GM21423 (cell line): ENCODE results near the gene OR7G1.

Source experiments
- ATAC-seq: cut with Tn5 transposase; IDR thresholded peaks from one replicate; pipeline ENCODE4 v1.9.1; 2021; ENCODE audit warnings: mild to moderate bottlenecking, moderate library complexity; ENCODE audit not compliant: unreplicated experiment

OR7G1 gene, protein sequence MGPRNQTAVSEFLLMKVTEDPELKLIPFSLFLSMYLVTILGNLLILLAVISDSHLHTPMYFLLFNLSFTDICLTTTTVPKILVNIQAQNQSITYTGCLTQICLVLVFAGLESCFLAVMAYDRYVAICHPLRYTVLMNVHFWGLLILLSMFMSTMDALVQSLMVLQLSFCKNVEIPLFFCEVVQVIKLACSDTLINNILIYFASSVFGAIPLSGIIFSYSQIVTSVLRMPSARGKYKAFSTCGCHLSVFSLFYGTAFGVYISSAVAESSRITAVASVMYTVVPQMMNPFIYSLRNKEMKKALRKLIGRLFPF

DNA sequence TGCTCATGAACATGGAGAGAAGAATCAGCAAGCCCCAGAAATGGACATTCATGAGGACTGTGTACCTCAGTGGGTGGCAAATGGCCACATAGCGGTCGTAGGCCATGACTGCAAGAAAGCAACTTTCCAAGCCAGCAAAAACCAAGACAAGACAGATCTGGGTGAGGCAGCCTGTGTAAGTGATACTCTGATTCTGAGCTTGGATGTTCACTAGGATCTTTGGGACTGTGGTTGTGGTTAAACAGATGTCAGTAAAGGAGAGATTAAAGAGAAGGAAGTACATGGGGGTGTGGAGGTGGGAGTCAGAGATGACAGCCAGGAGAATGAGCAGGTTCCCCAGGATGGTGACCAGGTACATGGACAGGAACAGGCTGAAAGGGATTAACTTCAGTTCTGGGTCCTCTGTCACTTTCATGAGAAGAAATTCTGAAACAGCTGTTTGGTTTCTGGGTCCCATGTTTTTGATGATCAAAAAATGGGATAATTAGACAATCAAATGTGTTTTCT lies at the start of gene OR7G1:
Gene OR7G1, minus strand, starts transcription at position 457 of the 507 bp plus-strand sequence. Its CDS starts 0 bp downstream, at position 457.
- no peak for ATAC-seq

GRCh38 chr19:9165261-9165660 lies 49.7 kb upstream of the OR7G1 start:
- no peak for ATAC-seq

DNA sequence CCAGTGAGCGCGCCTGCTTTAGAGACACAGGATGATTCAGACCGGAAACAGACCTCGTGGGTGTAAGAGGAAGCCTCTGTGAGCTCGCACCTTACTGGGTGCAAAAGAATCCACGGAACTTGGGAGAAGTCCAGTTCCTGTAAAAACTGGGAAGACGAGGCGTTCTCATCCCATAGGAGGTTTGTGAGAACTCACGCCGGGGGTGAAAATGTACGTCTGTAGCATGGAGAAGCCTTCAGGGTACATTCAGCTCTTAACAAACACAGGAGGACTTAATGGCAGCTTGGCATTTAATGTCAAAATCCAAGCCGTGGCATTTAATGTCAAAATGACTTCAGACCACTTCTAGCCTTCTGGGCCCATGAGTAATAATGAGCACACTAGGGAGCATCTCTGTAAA lies 45.9 kb upstream of the OR7G1 start:
- no peak for ATAC-seq

DNA sequence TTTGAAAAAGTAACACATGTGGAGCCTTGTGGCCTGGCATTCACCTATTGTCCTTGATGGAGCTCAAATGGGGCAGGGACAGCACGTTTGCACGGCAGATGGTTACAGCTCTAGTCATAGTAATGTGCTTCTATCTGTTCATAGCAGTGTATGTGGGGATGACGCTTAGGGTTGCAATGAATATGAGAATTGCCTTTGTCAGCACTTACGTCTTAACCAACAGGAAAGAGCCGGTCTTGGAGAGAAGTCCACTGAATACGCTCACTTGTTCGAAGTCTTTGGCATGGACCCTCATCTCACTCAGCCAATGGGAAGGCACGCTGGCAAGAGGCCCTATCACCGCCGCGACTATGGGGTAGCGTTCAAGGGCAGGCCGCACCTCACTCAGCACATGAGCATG lies 44.3 kb upstream of the OR7G1 start:
- ATAC-seq, result no peak

DNA sequence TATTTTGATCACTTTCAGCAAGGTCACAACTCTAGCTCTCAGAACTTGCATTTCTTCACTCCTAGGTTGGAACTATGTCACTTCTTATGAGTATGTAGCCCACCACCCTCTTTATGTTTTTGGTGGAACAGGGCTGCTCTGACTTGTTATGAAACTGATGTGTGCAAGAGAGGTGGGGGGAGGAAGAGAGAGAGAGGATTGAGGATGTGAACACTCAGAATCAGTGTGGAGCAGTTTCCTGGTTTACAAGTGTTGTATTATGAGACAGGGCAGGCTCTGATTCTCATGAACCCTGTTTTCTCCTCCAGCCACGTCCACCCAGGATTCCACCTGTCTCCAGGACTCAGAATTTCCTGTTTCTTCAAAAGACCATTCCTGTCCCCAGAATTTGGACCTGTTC lies 40.7 kb upstream of the OR7G1 start:
- no peak for ATAC-seq

GRCh38 chr19:9155591-9155990 lies 40.0 kb upstream of the OR7G1 start:
- ATAC-seq, result no peak

DNA sequence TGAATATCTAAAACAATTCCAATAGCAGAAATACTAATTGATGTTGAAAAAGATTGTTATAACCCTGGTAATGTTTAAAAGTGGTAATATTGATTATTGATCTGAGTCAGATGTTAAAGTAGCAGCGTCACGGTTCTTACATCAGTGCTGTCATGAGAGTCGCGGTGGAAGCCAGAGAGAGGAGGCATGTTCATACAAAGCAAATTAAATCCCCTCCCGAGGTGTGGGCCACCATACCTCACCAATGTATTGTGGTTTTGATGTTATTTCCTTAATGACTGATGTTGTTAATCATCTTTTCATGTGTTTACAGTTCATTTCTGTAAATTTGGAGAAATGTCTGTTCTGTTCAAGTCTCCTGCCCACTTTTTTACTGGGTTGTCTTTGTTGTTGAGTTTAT lies 35.8 kb upstream of the OR7G1 start:
- no peak for ATAC-seq

DNA sequence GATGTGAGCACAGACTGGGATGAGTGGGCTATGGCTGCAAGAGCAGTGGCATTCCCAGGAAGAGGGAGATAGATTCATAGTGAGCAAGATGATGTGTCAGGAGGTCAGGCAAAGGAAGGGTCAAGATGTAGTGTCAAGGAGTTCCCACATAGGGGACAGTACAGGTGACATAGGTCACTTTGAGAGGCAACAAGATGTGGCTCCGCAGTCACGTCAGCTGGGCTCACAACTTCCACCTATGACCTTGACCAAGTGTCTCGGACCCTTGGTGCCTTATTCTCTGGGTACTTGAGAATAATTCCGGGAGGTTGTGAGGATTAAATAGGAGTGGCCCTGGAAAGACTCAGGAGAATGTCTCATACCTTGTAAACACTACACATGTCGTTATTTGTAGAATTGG lies 35.1 kb upstream of the OR7G1 start:
- ATAC-seq, result no peak

GRCh38 chr19:9149997-9150396 lies 34.4 kb upstream of the OR7G1 start:
- no peak for ATAC-seq

- no peak for ATAC-seq
Observed at GRCh38 chr19:9148697-9149096, 33.1 kb upstream of the OR7G1 start.

DNA sequence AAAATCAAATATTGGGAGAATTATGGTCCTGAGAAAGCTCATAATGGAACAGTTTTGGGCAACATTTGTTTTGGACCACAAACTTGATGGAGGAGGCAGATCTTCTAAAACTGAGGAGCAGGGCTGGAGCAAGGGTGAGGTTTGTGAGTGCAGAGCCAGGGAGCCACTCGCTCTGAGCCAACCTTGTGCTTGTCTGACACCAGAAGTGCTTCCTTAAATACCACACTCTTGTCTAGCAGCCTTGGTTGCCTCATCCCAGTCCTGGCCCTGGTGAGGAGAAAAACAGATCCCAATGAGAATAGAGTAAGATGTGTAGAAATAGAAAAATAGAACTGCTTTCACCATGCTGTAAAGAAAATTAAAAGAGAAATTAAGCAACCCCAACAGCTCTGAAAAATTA lies 31.3 kb upstream of the OR7G1 start:
- ATAC-seq, result no peak

DNA sequence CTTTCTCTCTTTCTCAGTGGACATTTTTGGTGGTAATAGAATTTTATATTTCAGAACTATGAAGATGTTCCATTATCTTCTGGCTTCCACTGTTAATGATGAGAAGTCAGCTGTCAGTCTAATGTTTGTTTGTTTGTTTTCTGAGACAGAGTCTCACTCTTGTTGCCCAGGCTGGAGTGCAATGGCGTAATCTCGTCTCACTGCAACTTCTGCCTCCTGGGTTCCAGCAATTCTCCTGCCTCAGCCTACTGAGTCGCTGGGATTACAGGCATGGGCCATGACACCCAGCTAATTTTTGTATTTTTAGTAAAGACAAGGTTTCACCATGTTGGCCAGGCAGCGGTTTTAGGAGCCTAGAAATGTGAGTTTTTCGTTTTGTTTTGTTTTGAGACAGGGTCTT lies 29.4 kb upstream of the OR7G1 start:
- no peak for ATAC-seq

GRCh38 chr19:9140159-9140874 lies 24.8 kb upstream of the OR7G1 start, which contains the start of gene ZNF317:
TSS of gene ZNF317 (plus strand) at chr19:9140397. CDS start at chr19:9156017, 15,620 bp downstream.
- peak; percentile 96 for ATAC-seq

DNA sequence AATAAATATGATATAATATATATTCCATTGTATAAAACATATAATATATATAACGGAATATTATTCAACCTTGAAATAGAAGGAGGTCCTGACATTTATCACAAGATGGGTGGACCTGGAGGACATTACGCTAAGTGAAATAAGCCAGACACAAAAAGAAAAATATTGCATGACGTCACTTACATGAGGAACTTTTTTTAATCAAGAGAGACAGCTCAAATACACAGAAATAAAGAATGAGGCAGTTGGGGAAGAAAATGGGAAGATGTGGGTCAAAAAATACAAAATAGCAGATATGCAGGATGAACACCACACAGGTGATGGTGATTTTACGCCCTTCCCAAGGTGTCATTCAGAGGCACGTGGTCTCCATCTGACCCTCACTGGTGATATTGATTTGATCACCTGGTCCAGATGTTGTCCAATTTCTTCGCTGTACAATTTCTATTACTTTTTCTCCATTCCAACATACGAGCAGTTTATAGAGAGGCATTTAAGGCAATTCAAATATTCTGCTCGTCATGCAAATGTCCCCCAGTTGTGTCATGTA lies 24.1 kb upstream of the OR7G1 start:
- ATAC-seq, result peak; percentile 11

DNA sequence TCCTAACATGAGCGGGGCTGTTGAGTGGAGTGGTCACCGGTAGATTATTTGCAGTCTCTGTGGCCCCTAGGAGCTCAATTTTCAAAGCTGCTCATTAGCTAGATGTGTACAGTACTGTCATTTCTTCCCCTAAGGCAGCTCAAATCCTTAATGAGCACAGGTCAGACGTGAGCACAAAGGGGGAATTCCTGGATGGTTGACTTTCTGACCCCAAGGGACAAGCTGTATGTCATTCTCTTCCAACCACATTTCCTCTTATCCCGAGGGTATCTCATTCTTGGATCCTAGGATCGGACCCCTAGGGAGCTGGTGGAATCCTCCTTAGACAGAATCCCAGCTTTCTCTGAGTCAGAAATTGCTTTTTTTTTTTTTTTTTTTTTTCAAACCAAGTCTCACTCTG lies 16.9 kb upstream of the OR7G1 start:
- ATAC-seq, result no peak

DNA sequence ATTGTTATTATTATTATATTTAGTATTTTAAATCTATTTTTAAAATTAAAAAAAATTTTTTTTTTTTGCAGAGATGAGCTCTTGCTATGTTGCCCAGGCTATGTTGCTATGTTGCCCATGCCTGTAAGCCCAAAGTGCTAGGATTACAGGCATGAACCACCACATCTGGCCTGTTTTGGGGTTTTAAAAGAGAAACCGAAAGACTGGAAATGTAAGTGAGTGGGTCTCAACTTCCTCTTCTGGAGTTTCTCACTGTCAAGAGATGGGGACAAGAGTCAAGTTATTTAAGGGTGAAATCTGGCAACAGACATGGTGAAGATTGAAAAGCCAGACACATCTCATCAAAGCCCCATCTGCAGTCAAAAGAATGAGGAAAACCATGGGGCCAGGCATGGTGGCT lies 15.4 kb upstream of the OR7G1 start:
- ATAC-seq, result no peak

DNA sequence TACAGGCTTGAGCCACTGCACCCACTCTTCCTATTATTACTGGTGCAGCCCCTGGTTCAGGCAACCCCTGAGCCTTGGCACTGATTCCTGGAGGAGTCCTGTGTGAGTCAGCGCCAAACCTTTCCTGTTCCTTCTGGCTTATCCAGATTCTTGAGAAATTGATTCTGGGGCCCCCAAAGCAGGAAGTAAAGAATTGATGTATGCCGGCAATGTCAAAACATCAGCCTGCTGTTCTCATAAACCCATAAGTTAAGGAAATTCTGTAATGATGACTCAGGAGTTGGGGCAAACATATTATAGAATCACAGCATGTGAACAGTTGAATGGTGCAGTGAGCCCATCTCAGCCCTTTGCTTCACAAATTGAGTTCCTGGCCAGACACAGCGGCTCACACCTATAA lies 12.6 kb upstream of the OR7G1 start:
- no peak for ATAC-seq

DNA sequence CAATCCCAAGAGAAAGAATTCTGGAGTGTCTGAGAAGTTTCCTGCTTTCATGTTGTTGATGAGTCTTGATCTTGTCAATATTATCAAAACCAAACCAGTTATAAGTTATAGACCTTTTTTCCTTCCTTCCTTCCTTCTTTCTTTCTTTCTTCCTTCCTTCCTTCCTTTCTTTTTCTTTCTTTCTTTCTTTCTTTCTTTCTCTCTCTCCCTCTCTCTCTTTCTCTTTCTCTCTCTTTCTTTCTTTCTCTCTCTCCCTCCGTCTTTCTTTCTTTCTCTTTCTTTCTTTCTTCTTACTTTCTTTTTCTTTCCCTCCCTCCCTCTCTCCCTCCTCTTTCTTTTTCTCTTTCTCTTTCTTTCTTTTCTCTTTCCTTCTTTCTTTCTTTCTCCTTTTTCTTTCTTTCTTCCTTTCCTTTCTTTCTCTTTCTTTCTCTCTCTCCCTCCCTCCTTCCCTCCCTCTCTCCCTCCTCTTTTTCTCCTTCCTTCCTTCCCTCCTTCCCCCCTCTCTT lies 11.4 kb upstream of the OR7G1 start, which contains the start of gene OR7G3:
Gene OR7G3, minus strand, starts transcription at position 51 of the 506 bp plus-strand sequence. Its CDS starts 0 bp downstream, at position 51.
- ATAC-seq, result no peak

- no peak for ATAC-seq
Observed at GRCh38 chr19:9116547-9116946, 984 bp upstream of the OR7G1 start.

DNA sequence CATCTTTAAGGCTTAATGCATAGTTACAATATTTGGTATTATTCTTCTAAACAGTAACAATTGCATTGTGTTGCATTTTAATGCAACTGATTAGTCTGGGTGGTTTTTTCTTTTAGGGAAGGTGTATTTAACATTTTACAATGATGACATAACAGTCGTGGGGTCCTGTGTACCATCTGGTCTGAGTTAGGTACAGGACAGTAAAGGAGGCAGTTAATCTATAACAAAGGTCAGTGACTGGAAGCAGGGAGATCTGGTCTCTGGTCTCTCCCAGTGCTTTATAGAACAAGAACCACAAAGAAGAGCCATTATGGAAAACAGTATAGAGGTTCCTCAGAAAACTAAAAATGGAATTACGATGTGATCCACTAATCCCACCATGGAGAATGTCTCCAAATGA lies 5.6 kb downstream of the OR7G1 start:
- ATAC-seq, result no peak

DNA sequence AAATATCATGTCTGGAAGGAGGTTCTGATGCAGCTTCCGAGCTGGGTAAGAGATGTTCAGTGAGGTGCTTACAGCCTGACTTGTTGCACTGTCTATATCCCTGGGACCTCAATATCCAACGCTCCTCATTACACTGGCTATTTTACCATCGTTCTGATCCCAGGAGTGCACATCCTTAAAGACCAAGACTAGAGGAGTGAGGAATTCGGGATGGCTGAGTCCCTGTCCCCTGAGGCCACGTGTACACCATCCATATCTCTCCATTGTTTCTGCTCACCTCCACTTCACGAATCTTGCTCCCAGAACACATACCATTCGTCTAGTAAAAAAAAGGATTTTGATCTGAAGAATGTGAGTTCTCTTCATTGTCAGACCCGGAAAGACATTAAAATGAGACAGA lies 8.2 kb downstream of the OR7G1 start, which contains the start of gene OR7G2:
Gene OR7G2, minus strand, starts transcription at position 101 of the 400 bp plus-strand sequence. CDS start 4,232 bp downstream, outside the sequence.
- no peak for ATAC-seq
